Midbrain (tissue), 1 donor: Measurements from ENCODE around the gene STK32B.
"Not testable (repeated sequence)": the region's sequence is repeated elsewhere in the genome, so short reads cannot be mapped to it uniquely, and the experiment has no call there.

ENCODE experiments used
- DNase-seq: peaks from one replicate; lab custom pipeline; 2025; lab: John Stamatoyannopoulos, UW

STK32B gene

DNA sequence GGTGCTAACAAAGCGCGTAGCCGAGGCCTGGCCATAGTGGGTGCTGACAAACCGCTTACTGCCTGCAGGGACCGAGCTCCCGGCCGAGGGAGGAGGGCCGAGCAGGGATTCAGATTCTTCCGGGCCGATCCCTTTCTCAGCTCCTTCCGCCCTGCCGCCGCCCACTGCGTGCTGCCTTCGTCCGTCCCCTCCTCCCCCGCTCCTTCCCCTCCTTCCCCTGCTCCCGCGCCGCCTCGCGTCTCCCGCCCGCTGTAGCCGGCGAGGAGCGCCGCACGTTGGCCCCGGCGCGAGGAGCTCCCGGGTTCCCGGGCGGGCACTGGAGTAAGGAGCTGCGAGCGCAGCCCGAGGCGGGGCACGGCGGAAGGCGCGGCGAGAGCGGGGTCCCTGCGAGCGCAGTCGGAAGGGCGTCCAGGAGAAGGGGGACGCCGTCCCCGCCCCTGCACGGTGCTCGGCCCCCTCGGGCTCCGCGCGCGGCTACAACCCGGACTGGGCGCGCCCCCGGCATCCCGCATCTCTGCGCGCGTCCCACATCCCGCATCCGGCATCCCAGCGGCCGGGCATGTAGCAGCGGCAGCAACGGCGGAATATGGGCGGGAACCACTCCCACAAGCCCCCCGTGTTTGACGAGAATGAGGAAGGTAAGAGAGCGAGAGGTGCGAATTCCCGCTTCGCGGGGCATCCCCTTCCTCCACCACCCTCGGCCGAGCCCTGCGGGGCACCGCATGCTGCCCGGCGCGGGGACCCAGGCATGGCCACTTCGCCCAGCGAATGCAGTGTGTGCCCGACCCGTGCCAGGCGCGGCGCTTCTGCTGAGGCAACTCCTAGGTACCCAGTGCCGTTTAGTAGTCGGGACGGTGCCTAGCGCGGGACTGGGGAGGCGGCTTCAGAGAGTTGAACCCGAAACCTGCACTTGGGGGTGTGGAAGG is at the start of gene STK32B:
Gene STK32B (plus strand): TSS at position 203 of the 926 bp plus-strand sequence.
- no peak for DNase-seq

DNA sequence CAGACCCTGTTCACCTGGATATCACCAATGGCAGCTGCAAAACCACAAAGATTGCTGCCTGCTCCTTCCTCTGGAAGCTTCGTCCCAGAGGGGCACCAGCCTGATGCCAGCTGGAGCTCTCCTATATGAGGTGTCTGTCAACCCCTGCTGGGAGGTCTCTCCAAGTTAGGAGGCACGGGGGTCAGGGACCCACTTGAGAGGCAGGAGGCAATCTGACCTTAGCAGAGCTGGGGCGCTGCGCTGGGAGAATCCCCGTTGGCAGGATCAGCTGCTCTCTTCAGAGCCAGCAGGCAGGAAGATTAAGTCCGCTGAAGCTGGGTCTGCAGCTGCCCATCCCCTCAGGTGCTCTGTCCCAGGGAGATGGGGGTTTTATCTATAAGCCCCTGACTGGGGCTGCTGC is 49.6 kb upstream of the STK32B start:
- not testable (repeated sequence) for DNase-seq

DNA sequence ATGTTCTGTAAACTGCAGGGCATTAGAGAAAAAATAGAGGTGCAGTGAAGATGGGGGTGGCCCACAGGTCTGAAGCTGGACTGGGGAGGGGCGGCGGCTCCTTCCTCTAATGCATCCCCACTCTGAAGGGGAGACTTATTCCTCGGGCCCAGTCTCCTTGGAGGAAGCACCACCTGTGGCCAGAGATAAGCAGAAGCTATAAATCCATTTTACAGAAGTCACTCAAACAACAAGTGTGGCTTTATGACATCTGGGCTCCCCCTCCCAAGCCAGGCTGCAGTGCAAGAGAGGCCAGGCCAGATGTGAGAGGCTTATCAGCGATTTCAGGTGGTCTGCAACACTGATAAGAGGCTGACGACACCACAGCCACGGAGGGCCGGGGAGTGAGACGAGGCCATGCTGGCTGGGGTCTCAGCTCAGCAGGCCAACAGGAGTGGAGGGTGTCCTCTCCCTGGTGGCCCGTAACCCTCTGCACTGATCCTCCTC is 47.9 kb upstream of the STK32B start:
- DNase-seq = no peak

DNA sequence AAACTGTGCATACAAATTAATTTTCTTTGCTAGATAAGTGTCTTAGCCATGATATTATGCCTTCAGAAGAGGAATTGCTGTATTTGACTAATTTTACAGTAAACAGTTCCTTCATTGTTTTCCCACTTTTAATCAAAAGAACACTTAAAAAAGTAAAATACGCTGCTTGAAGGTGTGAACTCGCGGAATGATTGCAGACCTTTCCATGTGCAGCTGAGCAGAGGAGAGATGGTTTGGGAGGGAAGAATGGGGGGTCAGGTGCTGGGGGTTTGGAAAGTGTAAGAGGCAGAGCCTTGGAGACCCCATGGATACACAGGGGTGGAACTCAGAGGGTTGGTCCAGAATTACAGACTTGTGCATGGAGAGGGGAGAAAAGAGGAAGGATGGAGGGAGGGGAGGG is 47.4 kb upstream of the STK32B start:
- DNase-seq = no peak

DNA sequence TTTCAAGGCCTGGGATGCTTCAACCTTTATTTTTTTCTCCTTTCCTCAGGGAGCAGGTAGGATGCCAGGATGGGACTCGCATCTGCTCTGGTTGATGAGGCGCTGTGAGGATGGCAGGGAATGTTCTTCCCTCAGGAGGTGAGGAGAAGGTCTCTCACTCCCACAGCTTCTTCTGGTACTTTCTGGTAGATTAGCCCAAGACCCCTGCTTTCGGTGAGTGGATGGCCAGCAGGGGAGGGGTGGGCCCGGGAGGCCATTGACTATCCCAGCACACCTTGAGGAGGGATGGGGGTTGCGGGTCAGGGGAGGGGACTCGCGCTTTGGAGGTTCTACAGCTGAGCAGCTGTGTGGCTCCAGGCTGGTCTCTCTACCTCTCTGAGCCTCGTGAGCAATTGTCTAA is 46.8 kb upstream of the STK32B start:
- DNase-seq = no peak

DNA sequence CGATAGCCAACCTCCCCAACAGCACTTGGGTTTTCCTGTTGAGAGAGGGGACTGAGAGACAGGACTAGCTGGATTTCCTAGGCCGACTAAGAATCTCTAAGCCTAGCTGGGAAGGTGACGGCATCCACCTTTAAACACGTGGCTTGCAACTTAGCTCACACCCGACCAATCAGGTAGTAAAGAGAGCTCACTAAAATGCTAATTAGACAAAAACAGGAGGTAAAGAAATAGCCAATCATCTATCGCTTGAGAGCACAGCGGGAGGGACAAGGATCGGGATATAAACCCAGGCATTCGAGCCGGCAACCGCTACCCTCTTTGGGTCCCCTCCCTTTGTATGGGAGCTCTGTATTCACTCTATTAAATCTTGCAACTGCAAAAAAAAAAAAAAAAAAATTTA is 44.3 kb upstream of the STK32B start:
- DNase-seq = not testable (repeated sequence)

DNA sequence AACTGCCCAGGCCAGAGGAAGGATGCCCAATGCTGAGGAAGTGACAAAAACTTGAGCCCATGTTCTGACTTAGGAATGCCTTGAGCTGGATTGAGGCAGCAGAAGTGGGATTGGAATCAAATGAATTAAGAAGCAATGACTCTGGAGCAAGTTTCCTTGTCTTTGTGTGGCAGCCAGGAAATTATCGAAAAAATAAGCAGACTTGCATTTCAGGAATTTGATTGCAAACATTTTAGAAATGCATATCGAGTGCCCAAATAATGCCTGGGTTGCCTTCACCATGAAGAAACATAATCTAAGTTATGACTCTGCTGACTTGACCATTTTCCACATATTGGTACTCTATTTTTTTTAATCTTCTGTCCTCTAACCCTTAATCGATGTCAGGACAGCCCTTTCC is 41.5 kb upstream of the STK32B start:
- DNase-seq = no peak

DNA sequence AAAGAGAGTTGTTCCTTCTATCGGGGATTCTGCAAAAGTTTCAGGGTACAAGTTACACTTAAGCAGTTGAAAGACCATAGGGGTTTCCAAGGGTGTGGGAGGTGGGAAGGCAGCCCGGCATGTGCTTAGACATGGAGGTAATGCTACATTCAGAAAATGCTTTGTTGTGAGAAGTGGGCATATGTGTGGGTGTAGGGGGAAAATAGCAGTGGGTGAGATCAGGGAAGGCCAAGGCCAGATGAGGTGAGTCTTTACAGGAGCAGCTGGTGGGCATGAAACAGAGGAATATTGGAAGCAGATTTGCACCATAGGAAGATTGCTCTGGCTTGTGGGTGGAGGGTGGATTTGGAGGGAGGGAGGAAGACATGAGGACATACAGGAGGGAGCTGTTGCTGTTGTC is 40.3 kb upstream of the STK32B start:
- no peak for DNase-seq

DNA sequence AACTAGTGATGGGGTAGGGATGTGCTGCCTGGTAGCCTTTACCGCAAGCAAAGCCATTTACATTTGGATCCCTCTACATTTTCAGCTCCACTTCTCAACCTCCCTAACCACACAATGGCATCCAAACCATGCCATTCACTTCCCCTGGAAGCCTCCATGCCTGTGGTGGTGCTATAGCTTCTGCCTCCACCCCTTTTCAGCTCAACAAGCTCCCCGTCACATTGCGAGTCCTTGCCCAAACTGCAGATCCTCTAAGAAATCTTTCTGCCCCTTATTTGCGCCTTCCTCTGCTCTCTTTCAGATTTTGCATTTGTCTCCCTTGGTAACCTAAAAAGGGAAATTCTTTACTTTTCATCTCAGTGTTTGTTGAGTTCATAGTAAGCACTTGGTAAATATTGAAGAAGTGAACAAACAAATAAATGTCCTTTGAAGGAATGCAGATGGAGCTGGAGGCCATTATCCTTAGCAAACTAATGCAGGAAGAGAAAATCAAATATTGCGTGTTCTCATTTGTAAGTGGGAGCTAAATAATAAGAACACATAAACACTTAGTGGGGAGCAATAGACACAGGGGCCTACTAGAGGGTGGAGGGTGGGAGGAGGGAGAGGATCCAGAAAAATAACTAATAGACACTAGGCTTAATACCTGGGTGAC is 38.9 kb upstream of the STK32B start:
- DNase-seq = no peak

DNA sequence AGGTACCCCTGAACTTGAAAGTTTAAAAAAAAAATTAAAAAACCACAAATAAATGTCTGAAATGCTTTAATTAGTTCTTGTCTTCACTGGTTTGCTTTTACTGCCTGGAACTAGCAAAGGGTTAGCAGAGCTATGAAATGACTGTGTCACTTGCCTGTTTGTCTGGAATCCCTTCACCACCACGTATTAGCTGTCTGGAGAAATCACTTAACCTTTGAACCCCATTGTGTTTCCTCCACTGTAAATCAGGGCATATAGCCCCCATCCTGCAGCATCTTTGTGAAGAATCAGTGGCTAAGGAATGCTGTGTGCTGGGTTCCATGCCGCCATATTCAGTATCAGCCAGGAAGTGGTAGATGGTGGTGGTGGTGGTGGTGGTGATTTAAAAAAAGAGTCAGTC is 38.3 kb upstream of the STK32B start:
- DNase-seq = no peak

DNA sequence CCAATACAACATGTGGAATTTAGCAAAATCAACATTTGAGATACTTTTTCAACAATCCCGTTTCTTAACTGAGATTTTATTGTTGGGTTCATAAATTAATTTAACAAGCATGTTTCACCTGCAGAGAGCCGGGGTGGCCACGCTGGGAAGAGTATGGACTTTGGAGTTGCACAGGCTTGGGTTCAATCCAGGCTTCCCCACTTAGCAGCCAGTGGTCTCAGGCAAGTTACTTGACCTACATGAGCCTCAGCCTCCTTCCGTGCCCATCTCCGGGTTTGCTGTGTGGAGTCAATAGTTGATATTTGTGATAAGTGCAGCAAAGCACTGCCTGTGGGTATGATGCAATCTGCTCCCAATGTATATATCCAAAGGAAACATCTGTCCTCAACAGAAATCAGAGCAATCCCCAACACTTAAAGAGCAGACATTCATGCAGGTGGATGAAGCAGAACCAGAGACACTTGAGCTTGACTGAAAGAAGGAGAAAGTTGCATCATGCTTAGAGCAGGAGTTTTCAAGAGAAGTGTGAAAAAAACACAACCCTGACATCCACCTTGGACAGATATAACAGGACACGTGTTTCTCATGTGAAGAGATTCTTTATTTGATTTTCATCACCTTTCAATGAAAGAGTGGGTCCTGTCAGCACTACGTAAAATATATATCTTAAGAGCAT is 37.1 kb upstream of the STK32B start:
- DNase-seq = no peak

DNA sequence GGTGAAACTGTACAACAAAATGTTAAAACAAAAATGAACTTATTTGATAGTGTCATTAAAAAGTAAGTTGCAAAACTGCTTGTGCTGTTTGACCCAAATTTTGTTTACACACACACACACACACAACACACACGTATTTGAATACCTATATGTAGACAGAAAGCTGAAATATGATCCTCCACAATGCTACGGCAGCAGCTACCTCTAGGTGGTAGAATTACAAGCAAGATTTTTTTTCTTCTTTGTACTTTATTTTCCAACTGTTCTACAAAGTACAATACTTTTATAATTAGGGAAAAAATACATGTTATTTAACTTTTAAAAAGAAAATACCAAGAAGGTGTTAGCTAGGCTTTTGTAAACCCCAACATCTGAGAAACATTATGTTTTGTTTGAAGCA is 33.2 kb upstream of the STK32B start:
- no peak for DNase-seq

DNA sequence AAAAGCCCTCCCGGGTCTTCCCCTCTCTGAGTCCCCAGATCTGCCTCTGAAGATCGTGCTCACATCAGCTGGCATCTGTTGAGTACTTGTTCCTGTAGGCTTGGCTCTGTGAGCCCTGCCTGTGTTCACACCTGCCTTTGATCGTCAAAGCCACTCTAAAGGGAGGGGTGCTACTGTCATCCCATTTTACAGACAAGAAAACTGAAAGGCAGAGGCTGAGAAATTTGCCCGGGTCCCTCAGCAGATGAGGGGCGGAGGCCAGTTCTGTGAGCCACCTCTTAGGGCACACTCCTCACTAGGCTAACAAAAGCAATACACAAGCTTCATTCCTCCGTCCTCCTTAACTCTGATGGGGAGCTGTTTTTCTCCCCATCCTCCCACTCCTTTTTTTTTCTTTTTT is 32.7 kb upstream of the STK32B start:
- DNase-seq = no peak

DNA sequence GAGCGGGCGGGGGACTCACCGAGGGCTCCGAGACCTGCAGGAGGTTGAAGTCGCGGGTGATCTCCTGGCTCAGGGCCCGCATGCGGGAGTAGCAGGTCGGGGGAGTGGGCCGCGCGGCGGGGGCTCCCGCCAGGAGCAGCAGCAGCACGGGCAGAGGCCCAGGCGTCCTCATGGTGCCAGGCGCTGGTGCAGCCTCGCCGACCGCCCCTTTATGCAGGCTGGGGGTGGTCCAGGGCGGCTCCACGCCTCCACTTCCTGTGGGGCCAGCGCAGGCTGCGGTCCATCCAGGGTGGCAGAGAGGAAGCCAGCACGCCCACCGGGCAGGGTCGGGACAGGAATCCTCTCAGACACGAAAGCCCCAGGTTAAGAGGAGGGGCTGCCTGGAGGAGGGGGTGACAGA is 32.0 kb upstream of the STK32B start, which contains the start of gene CYTL1:
Gene CYTL1 (minus strand): TSS at position 185 of the 400 bp plus-strand sequence. CDS start 13 bp downstream, at position 172.
- DNase-seq = no peak

DNA sequence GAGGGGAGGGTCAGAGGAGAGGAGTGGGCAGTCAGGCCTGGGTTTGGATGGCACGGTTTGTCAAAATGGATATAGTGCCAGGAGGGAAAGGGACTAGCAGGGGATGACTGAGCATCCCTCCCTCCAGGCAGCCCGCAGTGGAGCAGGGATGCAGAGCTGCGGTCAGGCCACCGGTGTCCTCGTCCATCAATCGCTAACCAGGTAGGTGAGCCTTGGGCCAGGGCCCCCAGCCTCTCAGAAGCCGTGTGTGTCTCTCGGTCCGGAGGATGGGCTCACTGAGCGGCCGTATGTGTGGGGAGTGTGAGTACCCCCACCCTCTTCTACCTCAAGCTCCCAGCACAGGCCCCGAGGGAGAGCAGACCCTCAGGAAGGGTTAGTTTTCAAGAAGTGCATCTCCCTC is 31.5 kb upstream of the STK32B start:
- no peak for DNase-seq

DNA sequence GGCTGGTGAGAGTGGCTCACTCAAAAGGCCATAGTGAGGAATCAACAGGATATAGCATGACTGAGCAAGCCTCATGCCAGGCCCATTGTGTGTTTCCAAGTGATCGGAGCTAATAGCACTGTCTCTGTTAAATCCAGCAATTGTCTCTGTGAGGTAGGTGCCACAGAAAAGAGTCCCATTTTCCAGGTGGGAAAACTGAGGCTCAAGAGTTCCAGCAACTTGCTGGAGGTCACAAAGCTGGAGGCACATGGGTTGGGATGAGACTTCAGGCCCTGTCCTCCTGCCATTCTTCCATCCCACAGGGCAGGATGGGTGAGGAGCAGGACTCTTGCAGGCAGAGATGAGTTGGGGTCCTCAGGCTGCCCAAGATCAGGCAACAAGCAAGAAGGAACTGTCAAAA is 30.9 kb upstream of the STK32B start:
- no peak for DNase-seq

DNA sequence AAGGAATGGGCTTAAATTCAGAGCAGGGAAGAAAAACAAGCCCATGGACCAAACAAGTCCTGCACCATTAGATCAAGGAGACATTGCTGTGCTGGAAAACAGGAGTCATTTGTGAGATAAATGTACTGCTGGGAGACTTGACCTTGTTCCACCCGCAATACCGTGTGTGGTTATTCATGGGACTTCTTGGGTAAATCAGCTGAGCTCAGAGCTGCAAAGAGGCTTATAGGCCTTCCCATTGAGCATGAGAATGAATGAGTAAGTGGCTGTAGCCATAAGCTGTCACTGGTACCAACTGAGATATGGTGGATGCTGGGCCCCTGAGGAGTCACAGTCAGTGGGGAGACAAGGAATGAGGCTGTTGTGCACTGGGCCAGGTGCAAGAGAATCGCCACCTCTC is 29.7 kb upstream of the STK32B start:
- DNase-seq = no peak

DNA sequence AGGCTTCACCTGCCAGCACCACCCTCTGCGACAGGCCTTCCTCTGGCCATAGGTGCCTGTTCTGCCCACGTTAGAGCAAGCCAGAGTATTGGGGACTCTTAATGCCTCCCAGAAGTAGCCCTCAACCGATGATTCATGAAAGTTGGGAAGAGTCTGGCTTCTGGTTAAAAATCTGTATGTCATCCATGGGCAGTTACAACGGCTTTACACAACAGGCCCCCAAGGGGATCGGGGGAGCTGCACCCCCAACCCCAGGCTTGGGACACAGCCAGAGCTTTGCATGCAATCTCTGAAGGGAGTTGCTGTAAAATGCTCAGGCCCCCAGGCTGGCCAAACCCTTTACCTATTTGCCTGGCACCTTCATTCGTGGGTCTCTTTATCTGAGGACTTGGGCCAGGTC is 26.6 kb upstream of the STK32B start:
- no peak for DNase-seq

DNA sequence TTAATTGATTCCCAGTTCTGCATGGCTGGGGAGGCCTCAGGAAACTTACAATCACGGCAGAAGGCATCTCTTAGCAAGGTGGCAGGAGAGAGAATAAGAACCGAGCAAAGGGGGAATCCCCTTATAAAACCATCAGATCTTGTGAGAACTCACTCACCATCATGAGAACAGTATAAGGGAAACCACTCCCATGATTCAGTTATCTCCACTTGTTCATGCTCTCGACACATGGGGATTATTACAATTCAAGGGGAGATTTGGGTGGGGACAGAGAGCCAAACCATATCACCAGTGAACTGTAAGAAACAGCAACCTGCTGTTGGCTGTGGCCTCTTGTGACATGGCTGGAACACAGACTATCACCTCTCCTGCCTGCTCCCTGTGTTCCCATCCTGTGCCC is 24.9 kb upstream of the STK32B start:
- DNase-seq = no peak

DNA sequence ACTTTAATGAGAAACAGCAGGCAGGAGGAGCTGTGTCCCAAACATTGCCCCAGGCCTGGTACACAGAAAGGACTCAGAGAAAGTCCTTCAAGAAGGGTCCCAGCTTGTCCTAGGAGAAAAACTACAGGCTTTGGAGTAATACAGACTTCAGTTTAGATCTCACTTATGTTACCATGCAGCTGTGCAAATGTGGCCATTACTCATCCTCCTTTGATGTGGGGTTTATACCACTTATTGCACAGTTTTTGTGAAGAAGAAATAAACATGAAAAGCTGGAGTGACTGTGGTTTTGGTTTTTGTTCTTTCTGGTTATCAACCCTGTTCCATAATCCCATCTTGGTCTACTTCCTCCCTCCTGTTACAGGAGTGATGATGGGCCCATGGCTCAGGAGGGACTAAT is 23.9 kb upstream of the STK32B start:
- DNase-seq = no peak

DNA sequence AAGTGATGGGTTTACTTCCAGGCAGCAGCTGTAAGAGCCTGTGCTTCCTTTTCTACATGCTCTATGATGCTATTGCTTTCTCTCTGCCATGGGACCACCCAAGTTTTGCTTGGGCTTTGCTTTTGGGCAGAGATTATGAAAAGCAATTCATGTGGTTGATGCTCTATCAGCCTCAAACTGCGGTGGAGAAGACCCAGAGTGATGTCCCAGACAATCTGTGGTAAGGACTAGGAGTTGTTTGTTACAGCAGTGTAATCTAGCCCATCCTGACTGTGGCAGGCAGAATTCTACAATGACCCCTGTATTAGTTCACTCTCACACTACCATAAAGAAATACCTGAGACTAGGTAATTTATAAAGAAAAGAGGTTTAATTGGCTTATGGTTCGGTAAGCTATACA is 22.8 kb upstream of the STK32B start:
- DNase-seq = no peak

DNA sequence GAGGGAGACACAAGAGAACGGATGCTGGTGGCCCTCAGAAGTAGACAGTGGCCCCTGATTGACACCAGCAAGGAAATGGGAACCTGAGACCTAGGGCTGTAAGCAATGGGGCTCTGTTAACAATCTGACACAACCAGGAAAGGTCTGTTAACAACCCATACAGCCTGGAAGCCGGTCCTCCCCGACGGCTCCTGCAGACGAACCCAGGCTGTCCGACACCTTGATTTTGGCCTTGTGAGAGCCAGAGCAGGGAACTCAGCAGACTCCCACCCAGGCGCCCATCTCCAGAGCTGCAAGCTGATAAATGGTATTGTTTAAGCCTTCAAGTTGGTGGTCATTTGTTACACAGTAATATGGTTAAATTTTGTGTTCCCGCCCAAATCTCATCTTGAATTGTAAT is 21.8 kb upstream of the STK32B start:
- DNase-seq = no peak

DNA sequence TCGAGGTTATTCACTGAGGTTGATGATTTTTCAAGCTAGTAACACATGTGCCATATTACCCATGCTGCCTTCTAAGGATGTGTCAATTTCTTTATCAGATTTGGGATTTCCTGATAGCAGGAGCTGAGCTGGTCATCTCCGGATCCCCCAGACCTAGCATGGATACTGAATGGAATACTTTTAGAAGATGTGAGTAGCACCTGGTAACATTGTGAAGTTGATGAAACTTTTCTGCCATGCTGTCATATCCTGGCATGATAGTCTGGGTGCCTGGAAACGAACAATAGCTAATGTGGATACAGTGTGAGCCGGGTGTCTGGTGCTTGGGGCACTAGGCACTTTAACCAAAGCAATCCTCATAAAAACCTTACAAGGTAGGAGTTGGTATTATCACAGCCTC is 21.1 kb upstream of the STK32B start:
- DNase-seq = no peak
